NB4 (cell line): ENCODE results near the gene LRRC63.

ENCODE experiments used
- MYC ChIP-seq: IDR thresholded peaks from 2 replicates; pipeline ENCODE4 v1.6.1; 2011; ENCODE audit warnings: low read depth, low read length
- POLR2A ChIP-seq: IDR thresholded peaks from 2 replicates; pipeline ENCODE4 v1.6.1; 2011; ENCODE audit warnings: mild to moderate bottlenecking; ENCODE audit not compliant: insufficient read length; ENCODE audit errors: extremely low read depth
- TF ChIP-seq, protein P1 (sequence below): IDR thresholded peaks from one replicate; pipeline ENCODE4 v1.5.1; 2012; ENCODE audit warnings: low read depth, low read length
- TF ChIP-seq, protein P2 (sequence below): IDR thresholded peaks from 2 replicates; pipeline ENCODE4 v1.6.1; 2011; ENCODE audit warnings: low read depth, low read length

GRCh38 chr13:46169758-46170157 is 42.0 kb upstream of the LRRC63 start:
- TF ChIP-seq, protein P1, sequence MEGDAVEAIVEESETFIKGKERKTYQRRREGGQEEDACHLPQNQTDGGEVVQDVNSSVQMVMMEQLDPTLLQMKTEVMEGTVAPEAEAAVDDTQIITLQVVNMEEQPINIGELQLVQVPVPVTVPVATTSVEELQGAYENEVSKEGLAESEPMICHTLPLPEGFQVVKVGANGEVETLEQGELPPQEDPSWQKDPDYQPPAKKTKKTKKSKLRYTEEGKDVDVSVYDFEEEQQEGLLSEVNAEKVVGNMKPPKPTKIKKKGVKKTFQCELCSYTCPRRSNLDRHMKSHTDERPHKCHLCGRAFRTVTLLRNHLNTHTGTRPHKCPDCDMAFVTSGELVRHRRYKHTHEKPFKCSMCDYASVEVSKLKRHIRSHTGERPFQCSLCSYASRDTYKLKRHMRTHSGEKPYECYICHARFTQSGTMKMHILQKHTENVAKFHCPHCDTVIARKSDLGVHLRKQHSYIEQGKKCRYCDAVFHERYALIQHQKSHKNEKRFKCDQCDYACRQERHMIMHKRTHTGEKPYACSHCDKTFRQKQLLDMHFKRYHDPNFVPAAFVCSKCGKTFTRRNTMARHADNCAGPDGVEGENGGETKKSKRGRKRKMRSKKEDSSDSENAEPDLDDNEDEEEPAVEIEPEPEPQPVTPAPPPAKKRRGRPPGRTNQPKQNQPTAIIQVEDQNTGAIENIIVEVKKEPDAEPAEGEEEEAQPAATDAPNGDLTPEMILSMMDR: no peak
- TF ChIP-seq, protein P2, sequence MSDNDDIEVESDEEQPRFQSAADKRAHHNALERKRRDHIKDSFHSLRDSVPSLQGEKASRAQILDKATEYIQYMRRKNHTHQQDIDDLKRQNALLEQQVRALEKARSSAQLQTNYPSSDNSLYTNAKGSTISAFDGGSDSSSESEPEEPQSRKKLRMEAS: no peak
- TF ChIP-seq POLR2A (no peak), MYC (no peak)
